GM23338 (cell line): ENCODE measurements around the gene VSX1. TPM values are rescaled to one million over a fixed set of nuclear protein-coding genes. Genes with fewer than 3 reads are reported as not detected.

Source experiments
- EZH2 ChIP-seq: fragments of 200-600 bp; sonication (generic); IDR thresholded peaks from one replicate; pipeline ENCODE4 v1.8.0; 2017; ENCODE audit warnings: antibody characterized with exemption, mild to moderate bottlenecking, low read depth; ENCODE audit not compliant: unreplicated experiment
- JUNB ChIP-seq: IDR thresholded peaks from one replicate; pipeline ENCODE4 v1.6.1; 2016; ENCODE audit warnings: antibody characterized with exemption; ENCODE audit not compliant: unreplicated experiment
- ZNF114 ChIP-seq: fragments of 250-450 bp; sonication (Bioruptor Pico); IDR thresholded peaks from 2 replicates; pipeline ENCODE4 v1.5.0; 2020; ENCODE audit warnings: mild to moderate bottlenecking, moderate library complexity
- ZNF331 ChIP-seq: fragments of 250-450 bp; sonication (Bioruptor Pico); IDR thresholded peaks from 2 replicates; pipeline ENCODE4 v1.5.0; 2020; ENCODE audit warnings: low read depth, mild to moderate bottlenecking, moderate library complexity
- polyA plus RNA-seq: library from polyadenylated mRNA; unstranded; fragments of >200 nt; fragmentation: Nextera tagmentation; extraction: Ambion mirVana; gene quantifications from 2 replicates; pipeline ENCODE4 v1.2.1, GENCODE V29; 2016
- total RNA-seq: library from RNA; depleted of rRNA; stranded (reverse); fragments of >200 nt; shearing (Covaris generic); gene quantifications from 2 replicates; pipeline ENCODE4 v1.2.3, GENCODE V29; 2014
- TF ChIP-seq, protein P1 (sequence below): IDR thresholded peaks from one replicate; pipeline ENCODE4 v1.6.1; 2018; ENCODE audit warnings: antibody characterized with exemption; ENCODE audit not compliant: unreplicated experiment
- TF ChIP-seq, protein P2 (sequence below): fragments of 250-450 bp; sonication (Bioruptor Pico); IDR thresholded peaks from 2 replicates; pipeline ENCODE4 v1.5.0; 2020; ENCODE audit warnings: mild to moderate bottlenecking, moderate library complexity

Gene VSX1
- total and polyA plus RNA-seq, 2 experiments from 2014 or later, result 0.73 TPM; not detected in 1

DNA sequence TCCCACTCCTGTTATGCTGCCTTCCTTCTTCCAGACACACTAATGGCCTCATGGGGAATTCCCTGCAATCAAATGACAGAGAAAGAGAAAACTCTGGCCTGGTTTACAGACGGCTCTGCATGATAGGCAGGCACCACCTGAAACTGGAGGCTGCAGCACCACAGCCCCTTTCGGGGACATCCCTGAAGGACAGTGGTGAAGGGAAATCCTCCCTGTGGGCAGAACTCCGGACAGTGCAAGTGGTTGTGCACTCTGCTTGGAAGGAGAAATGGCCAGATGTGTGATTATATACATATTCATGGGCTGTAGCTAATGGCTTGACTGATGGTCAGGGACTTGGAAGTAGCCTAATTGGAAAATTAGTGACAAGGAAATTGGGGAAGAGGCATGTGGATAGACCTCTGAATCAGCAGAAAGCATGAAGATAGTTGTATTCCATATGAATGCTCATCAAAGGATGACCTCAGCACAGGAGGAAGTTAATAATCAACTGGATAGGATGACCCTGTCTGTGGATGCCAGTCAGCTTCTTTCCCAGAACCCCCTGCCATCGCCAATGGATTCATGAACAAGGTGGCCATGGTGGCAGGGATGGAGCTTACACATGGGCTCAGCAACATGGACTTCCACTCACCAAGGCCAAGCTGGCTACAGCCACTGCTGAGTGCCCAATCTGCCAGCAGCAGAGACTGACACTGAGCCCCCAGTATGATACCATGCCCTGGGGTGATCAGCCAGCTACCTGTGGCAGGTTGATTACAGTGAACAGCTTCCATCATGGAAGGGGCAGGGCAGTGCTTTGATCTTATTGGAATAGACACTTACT lies 44.5 kb upstream of the VSX1 start (continued):
- TF ChIP-seq, protein P1, sequence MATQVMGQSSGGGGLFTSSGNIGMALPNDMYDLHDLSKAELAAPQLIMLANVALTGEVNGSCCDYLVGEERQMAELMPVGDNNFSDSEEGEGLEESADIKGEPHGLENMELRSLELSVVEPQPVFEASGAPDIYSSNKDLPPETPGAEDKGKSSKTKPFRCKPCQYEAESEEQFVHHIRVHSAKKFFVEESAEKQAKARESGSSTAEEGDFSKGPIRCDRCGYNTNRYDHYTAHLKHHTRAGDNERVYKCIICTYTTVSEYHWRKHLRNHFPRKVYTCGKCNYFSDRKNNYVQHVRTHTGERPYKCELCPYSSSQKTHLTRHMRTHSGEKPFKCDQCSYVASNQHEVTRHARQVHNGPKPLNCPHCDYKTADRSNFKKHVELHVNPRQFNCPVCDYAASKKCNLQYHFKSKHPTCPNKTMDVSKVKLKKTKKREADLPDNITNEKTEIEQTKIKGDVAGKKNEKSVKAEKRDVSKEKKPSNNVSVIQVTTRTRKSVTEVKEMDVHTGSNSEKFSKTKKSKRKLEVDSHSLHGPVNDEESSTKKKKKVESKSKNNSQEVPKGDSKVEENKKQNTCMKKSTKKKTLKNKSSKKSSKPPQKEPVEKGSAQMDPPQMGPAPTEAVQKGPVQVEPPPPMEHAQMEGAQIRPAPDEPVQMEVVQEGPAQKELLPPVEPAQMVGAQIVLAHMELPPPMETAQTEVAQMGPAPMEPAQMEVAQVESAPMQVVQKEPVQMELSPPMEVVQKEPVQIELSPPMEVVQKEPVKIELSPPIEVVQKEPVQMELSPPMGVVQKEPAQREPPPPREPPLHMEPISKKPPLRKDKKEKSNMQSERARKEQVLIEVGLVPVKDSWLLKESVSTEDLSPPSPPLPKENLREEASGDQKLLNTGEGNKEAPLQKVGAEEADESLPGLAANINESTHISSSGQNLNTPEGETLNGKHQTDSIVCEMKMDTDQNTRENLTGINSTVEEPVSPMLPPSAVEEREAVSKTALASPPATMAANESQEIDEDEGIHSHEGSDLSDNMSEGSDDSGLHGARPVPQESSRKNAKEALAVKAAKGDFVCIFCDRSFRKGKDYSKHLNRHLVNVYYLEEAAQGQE, result no peak
- TF ChIP-seq, protein P2, sequence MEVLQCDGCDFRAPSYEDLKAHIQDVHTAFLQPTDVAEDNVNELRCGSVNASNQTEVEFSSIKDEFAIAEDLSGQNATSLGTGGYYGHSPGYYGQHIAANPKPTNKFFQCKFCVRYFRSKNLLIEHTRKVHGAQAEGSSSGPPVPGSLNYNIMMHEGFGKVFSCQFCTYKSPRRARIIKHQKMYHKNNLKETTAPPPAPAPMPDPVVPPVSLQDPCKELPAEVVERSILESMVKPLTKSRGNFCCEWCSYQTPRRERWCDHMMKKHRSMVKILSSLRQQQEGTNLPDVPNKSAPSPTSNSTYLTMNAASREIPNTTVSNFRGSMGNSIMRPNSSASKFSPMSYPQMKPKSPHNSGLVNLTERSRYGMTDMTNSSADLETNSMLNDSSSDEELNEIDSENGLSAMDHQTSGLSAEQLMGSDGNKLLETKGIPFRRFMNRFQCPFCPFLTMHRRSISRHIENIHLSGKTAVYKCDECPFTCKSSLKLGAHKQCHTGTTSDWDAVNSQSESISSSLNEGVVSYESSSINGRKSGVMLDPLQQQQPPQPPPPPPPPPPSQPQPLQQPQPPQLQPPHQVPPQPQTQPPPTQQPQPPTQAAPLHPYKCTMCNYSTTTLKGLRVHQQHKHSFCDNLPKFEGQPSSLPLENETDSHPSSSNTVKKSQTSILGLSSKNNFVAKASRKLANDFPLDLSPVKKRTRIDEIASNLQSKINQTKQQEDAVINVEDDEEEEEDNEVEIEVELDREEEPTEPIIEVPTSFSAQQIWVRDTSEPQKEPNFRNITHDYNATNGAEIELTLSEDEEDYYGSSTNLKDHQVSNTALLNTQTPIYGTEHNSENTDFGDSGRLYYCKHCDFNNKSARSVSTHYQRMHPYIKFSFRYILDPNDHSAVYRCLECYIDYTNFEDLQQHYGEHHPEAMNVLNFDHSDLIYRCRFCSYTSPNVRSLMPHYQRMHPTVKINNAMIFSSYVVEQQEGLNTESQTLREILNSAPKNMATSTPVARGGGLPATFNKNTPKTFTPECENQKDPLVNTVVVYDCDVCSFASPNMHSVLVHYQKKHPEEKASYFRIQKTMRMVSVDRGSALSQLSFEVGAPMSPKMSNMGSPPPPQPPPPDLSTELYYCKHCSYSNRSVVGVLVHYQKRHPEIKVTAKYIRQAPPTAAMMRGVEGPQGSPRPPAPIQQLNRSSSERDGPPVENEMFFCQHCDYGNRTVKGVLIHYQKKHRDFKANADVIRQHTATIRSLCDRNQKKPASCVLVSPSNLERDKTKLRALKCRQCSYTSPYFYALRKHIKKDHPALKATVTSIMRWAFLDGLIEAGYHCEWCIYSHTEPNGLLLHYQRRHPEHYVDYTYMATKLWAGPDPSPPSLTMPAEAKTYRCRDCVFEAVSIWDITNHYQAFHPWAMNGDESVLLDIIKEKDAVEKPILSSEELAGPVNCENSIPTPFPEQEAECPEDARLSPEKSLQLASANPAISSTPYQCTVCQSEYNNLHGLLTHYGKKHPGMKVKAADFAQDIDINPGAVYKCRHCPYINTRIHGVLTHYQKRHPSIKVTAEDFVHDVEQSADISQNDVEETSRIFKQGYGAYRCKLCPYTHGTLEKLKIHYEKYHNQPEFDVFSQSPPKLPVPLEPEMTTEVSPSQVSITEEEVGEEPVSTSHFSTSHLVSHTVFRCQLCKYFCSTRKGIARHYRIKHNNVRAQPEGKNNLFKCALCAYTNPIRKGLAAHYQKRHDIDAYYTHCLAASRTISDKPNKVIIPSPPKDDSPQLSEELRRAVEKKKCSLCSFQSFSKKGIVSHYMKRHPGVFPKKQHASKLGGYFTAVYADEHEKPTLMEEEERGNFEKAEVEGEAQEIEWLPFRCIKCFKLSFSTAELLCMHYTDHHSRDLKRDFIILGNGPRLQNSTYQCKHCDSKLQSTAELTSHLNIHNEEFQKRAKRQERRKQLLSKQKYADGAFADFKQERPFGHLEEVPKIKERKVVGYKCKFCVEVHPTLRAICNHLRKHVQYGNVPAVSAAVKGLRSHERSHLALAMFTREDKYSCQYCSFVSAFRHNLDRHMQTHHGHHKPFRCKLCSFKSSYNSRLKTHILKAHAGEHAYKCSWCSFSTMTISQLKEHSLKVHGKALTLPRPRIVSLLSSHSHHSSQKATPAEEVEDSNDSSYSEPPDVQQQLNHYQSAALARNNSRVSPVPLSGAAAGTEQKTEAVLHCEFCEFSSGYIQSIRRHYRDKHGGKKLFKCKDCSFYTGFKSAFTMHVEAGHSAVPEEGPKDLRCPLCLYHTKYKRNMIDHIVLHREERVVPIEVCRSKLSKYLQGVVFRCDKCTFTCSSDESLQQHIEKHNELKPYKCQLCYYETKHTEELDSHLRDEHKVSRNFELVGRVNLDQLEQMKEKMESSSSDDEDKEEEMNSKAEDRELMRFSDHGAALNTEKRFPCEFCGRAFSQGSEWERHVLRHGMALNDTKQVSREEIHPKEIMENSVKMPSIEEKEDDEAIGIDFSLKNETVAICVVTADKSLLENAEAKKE (CRISPR knock-in tag), result no peak
- TF ChIP-seq EZH2 (no peak), ZNF114 (CRISPR knock-in tag) (no peak), JUNB (no peak), ZNF331 (CRISPR knock-in tag) (no peak)
